Progenitor cell of endocrine pancreas (in vitro differentiated cells): ENCODE measurements around the gene TAF4. TPM values are rescaled to one million over a fixed set of nuclear protein-coding genes. Genes with fewer than 3 reads are reported as not detected.

ENCODE experiments used
- DNase-seq: peaks from one replicate; pipeline ENCODE4 v3.0.0; 2021; ENCODE audit warnings: low spot score; ENCODE audit not compliant: unreplicated experiment
- H3K27ac Mint-ChIP-seq: 2 replicates; pipeline ENCODE4 v1.8.0; 2021; ENCODE audit warnings: mild to moderate bottlenecking, moderate library complexity, mixed read lengths
- H3K27me3 Mint-ChIP-seq: 2 replicates; pipeline ENCODE4 v1.8.0; 2021; ENCODE audit warnings: mixed read lengths
- H3K36me3 Mint-ChIP-seq: 2 replicates; pipeline ENCODE4 v1.8.0; 2022; ENCODE audit warnings: mixed read lengths; ENCODE audit not compliant: insufficient read depth
- H3K4me1 Mint-ChIP-seq: 2 replicates; pipeline ENCODE4 v1.8.0; 2021; ENCODE audit warnings: low read depth, mixed read lengths
- H3K4me3 Mint-ChIP-seq: 2 replicates; pipeline ENCODE4 v1.8.0; 2021; ENCODE audit warnings: low read depth, mild to moderate bottlenecking, moderate library complexity, mixed read lengths
- H3K9me3 Mint-ChIP-seq: 2 replicates; pipeline ENCODE4 v1.8.0; 2021; ENCODE audit warnings: low read depth, mixed read lengths
- total RNA-seq: library from RNA; stranded (reverse); gene quantifications from 2 replicates; pipeline ENCODE4 v1.2.1, GENCODE V29; 2021
- TF ChIP-seq, protein P1 (sequence below): fragments of 200-600 bp; sonication (generic); IDR thresholded peaks from one replicate; pipeline ENCODE4 v1.5.0; 2021; ENCODE audit warnings: antibody characterized with exemption, mild to moderate bottlenecking; ENCODE audit not compliant: unreplicated experiment

TAF4 gene
- total RNA-seq, 1 donor from 2014 or later, result 34.7 TPM

DNA sequence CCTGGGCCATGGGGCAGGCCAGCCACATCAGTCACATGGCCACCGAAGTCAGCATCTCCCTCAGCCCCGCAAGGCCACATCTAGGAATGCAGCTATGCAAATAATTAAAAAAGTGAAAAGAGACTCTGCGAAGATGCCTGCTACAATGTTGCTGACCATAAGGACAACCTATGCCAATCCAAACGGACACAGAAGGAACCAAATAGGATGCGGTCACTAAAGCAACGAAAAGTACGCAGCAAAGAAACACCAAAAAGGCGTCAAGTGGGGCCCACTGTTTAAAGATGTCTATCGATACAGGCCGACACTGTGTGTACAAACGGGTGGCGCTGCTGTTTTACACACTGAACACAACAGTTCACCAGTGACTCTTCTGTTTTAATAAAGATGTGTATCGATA, 56.4 kb downstream of the TAF4 start:
- no peaks in the 10 kb centered on the region for H3K9me3 Mint-ChIP-seq
- H3K4me3 Mint-ChIP-seq, result no peak overlapping the region
- H3K4me1 Mint-ChIP-seq, result no peaks in the 10 kb centered on the region
- H3K27me3 Mint-ChIP-seq, result no peaks in the 10 kb centered on the region
- H3K36me3 Mint-ChIP-seq, result peaks cover 19% of the 10 kb centered on the region
- TF ChIP-seq, protein P1, sequence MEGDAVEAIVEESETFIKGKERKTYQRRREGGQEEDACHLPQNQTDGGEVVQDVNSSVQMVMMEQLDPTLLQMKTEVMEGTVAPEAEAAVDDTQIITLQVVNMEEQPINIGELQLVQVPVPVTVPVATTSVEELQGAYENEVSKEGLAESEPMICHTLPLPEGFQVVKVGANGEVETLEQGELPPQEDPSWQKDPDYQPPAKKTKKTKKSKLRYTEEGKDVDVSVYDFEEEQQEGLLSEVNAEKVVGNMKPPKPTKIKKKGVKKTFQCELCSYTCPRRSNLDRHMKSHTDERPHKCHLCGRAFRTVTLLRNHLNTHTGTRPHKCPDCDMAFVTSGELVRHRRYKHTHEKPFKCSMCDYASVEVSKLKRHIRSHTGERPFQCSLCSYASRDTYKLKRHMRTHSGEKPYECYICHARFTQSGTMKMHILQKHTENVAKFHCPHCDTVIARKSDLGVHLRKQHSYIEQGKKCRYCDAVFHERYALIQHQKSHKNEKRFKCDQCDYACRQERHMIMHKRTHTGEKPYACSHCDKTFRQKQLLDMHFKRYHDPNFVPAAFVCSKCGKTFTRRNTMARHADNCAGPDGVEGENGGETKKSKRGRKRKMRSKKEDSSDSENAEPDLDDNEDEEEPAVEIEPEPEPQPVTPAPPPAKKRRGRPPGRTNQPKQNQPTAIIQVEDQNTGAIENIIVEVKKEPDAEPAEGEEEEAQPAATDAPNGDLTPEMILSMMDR, result no peak
- no peak overlapping the region for H3K27ac Mint-ChIP-seq
- no peak for DNase-seq

DNA sequence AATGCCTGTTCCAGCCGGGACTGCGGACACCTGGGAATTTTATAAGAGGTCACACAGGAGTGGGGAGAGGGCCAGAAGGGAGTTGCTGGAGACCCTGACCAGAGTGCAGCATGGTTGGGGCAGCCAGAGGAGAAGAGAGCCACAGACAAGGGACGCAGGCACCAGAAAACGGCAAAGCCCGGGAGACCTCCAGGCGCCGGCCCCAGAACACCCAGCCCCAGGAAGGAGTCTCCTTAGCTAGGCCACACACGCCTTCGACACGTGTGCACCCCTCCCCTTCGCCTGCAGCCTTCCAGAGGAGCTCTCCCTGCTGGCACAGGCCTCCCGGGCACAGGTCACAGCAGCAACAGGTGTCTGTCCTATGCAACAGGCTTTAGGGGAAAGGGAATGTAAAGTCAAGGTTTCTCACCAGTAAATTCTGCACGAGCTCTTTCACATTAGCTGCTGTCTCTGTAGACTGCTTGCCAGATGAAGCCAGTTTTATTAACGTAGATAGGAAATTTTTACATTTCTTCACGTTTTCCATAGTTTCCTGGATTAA, 57.0 kb downstream of the TAF4 start:
- Mint-ChIP-seq H3K4me3 (no peak overlapping the region), H3K9me3 (no peaks in the 10 kb centered on the region), H3K27me3 (no peaks in the 10 kb centered on the region), H3K4me1 (no peaks in the 10 kb centered on the region), H3K27ac (no peak overlapping the region), H3K36me3 (peaks cover 19% of the 10 kb centered on the region)
- TF ChIP-seq, protein P1, result no peak
- DNase-seq, result no peak

DNA sequence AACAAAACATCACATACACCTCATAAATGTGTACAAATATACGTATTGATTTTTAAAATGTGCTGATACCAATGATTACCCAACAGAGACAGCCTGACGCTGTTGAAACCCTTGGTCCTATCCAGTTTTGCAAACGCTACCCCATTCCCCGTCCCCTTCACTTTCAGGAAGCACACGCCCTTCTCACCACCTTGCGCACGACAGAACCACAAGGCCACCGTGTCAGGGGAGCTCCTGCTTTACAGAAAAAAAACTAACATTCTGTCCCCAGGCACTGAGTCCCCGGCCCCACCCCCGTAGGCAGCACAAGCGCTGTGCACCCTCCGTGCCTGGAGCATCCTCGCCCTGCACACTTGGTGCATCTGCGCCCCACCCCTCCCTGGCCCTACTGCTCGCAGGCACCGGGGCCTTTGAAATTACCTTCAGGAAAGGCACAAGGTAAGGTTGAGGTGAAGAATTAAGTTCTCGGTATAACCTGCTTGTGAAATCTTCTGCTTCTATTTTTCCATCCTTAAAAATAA, 58.5 kb downstream of the TAF4 start:
- no peak for DNase-seq
- Mint-ChIP-seq H3K4me3 (no peak overlapping the region), H3K36me3 (peaks cover 19% of the 10 kb centered on the region), H3K9me3 (no peaks in the 10 kb centered on the region), H3K4me1 (no peaks in the 10 kb centered on the region), H3K27me3 (no peaks in the 10 kb centered on the region), H3K27ac (no peak overlapping the region)
- TF ChIP-seq, protein P1, result no peak

DNA sequence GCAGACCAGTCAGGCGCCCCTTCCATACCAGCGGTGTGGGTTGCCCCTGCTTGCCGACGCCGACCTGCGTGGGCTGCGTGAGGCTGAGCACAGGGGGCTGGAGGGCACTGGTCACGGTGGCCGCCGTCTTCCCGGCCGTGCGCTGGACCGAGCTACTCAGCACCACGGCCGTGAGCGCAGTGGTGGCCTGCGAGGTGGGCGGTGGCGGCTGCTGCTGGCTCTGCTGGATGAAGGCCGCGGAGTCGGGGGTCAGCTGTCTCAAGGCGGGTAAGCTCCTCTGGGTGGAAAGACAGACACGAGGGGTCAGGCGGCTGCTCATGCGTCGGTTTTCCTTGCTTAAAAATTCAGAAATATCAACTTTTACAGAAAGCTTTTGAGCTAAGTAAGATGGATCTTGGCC, 59.2 kb downstream of the TAF4 start:
- no peaks in the 10 kb centered on the region for H3K4me1 Mint-ChIP-seq
- no peaks in the 10 kb centered on the region for H3K9me3 Mint-ChIP-seq
- H3K27me3 Mint-ChIP-seq, result no peaks in the 10 kb centered on the region
- peaks cover 26% of the 10 kb centered on the region for H3K36me3 Mint-ChIP-seq
- H3K4me3 Mint-ChIP-seq, result no peak overlapping the region
- TF ChIP-seq, protein P1, result no peak
- DNase-seq, result no peak
- H3K27ac Mint-ChIP-seq, result no peak overlapping the region

- Mint-ChIP-seq H3K9me3 (no peaks in the 10 kb centered on the region), H3K36me3 (peaks cover 28% of the 10 kb centered on the region), H3K4me1 (no peaks in the 10 kb centered on the region), H3K27ac (no peak overlapping the region), H3K4me3 (no peak overlapping the region), H3K27me3 (no peaks in the 10 kb centered on the region)
- no peak for DNase-seq
- TF ChIP-seq, protein P1, result no peak
These were observed 61.1 kb downstream of the TAF4 start for GRCh38 chr20:62004614-62005013.
